A549 (cell line): ENCODE measurements around the gene PXYLP1. TPM values are rescaled to one million over a fixed set of nuclear protein-coding genes. Genes with fewer than 3 reads are reported as not detected.
A peak's percentile ranks its signal among the peaks of the same experiment; 100 is the strongest.
"Not testable (repeated sequence)": the region's sequence is repeated elsewhere in the genome, so short reads cannot be mapped to it uniquely, and the experiment has no call there.

Experiments
- ATAC-seq, 2 experiments: fragments of 200-7000 bp in 1 of 2; fragments of >200 bp in 1 of 2; cut with Nextera tagmentation in 1 of 2; cut with Tn5 transposase in 1 of 2; 3 replicates each; pipeline versions ENCODE4 v1.8.0 to v1.9.1; 2018 to 2020; ENCODE audit warnings: mild to moderate bottlenecking in 1 of 2, moderate library complexity in 1 of 2
- CTCF ChIA-PET: fragments of 300-600 bp; sonication (Branson Sonifier 250); formaldehyde crosslinking; extraction: SDS; loops from one replicate; lab custom pipeline; 2021; ENCODE audit warnings: antibody characterized with exemption, inconsistent platforms; lab: Yijun Ruan, JAX
- POLR2A ChIA-PET: fragments of 350-600 bp; formaldehyde crosslinking; extraction: SDS; loops from one replicate; lab custom pipeline; 2021; ENCODE audit warnings: antibody characterized with exemption, inconsistent platforms; lab: Yijun Ruan, JAX
- DNase-seq, 2 experiments: peaks; one replicate each; pipeline versions ENCODE4 v3.0.0 to v3.0.0-alpha.2; 2011 to 2016; ENCODE audit warnings: low read depth in 1 of 2, low spot score in 1 of 2
- FAIRE-seq: peaks from 2 replicates; lab custom pipeline; 2011; peaks lifted over from hg19 to GRCh38; lab: Jason Lieb, UNC
- H3K27ac ChIP-seq, 2 experiments: fragments of >200 bp; sonication (Bioruptor Twin); formaldehyde crosslinking; 3 replicates each; pipeline ENCODE4 v1.5.1; 2016 to 2017
- H3K4me1 ChIP-seq: fragments of >200 bp; sonication (Bioruptor Twin); formaldehyde crosslinking; 3 replicates; pipeline ENCODE4 v1.6.1; 2016
- H3K4me2 ChIP-seq: fragments of >200 bp; sonication (Bioruptor Twin); formaldehyde crosslinking; 3 replicates; pipeline ENCODE4 v1.6.1; 2016
- H3K4me3 ChIP-seq: fragments of >200 bp; sonication (Bioruptor Twin); formaldehyde crosslinking; 3 replicates; pipeline ENCODE4 v1.5.1; 2016
- H3K9me3 ChIP-seq: fragments of >200 bp; sonication (Bioruptor Twin); formaldehyde crosslinking; 3 replicates; pipeline ENCODE4 v1.6.1; 2016
- CBX8 ChIP-seq: fragments of 200-600 bp; sonication (generic); IDR thresholded peaks from 2 replicates; pipeline ENCODE4 v1.6.1; 2016
- CEBPB ChIP-seq, 2 experiments: fragments of >200 bp in 1 of 2; sonication (Bioruptor Twin) in 1 of 2; formaldehyde crosslinking in 1 of 2; IDR thresholded peaks; 2 replicates each; pipeline ENCODE4 v1.6.1; 2012 to 2016
- EP300 ChIP-seq, 2 experiments: fragments of >200 bp; sonication (Bioruptor Twin); formaldehyde crosslinking; IDR thresholded peaks; 2 replicates in 1 of 2; 3 replicates in 1 of 2; pipeline ENCODE4 v1.6.1; 2016 to 2017
- FOSB ChIP-seq: fragments of 250-450 bp; sonication (Bioruptor Pico); IDR thresholded peaks from 2 replicates; pipeline ENCODE4 v1.5.0; 2020; ENCODE audit warnings: mild to moderate bottlenecking, moderate library complexity
- FOSL2 ChIP-seq, 2 experiments: fragments of 450-650 bp in 1 of 2; fragments of >200 bp in 1 of 2; sonication (Bioruptor Twin) in 1 of 2; formaldehyde crosslinking; IDR thresholded peaks; 2 replicates each; pipeline versions ENCODE4 v1.5.0 to v1.6.1; 2016 to 2020; ENCODE audit warnings: mild to moderate bottlenecking in 1 of 2, moderate library complexity in 1 of 2
- FOXS1 ChIP-seq: fragments of 250-450 bp; sonication (Bioruptor Pico); IDR thresholded peaks from 2 replicates; pipeline ENCODE4 v1.5.0; 2020; ENCODE audit warnings: mild to moderate bottlenecking, moderate library complexity
- HDAC2 ChIP-seq: fragments of 200-600 bp; sonication (generic); IDR thresholded peaks from 2 replicates; pipeline ENCODE4 v1.6.1; 2016
- HOXB13 ChIP-seq: fragments of 250-450 bp; sonication (Bioruptor Pico); IDR thresholded peaks from 2 replicates; pipeline ENCODE4 v1.5.0; 2020; ENCODE audit warnings: low read depth, mild to moderate bottlenecking, moderate library complexity
- MAZ ChIP-seq: fragments of 150-350 bp; IDR thresholded peaks from 2 replicates; pipeline ENCODE4 v1.6.1; 2014; ENCODE audit warnings: antibody characterized with exemption, low read depth, low read length, borderline replicate concordance
- NFE2L2 ChIP-seq: fragments of 150-350 bp; conservative IDR thresholded peaks from 2 replicates; pipeline ENCODE4 v1.6.1; 2014; ENCODE audit warnings: low read length
- PHF8 ChIP-seq: fragments of 200-600 bp; sonication (generic); IDR thresholded peaks from 2 replicates; pipeline ENCODE4 v1.6.1; 2016; ENCODE audit warnings: low read depth, mild to moderate bottlenecking, antibody characterized with exemption, moderate library complexity, borderline replicate concordance
- RAD21 ChIP-seq, 2 experiments: fragments of >200 bp in 1 of 2; sonication (Bioruptor Twin) in 1 of 2; formaldehyde crosslinking in 1 of 2; IDR thresholded peaks in 1 of 2; conservative IDR thresholded peaks in 1 of 2; 2 replicates in 1 of 2; 3 replicates in 1 of 2; pipeline ENCODE4 v1.6.1; 2012 to 2018; ENCODE audit warnings: inconsistent platforms in 1 of 2
- SREBF2 ChIP-seq: fragments of 450-650 bp; IDR thresholded peaks from 2 replicates; pipeline ENCODE4 v1.6.1; 2014; ENCODE audit warnings: mild to moderate bottlenecking, moderate library complexity
- TFCP2L1 ChIP-seq: fragments of 250-450 bp; sonication (Bioruptor Pico); IDR thresholded peaks from 2 replicates; pipeline ENCODE4 v1.5.0; 2021; ENCODE audit warnings: mild to moderate bottlenecking
- ZFP36 ChIP-seq: fragments of 450-650 bp; IDR thresholded peaks from 2 replicates; pipeline ENCODE4 v1.6.1; 2014; ENCODE audit warnings: borderline replicate concordance; ENCODE audit not compliant: partially characterized antibody
- ZNF302 ChIP-seq: fragments of 250-450 bp; sonication (Bioruptor Pico); IDR thresholded peaks from 2 replicates; pipeline ENCODE4 v1.9.0; 2021; ENCODE audit warnings: inconsistent platforms, mild to moderate bottlenecking, moderate library complexity
- WGBS: methylation state at CpG from one replicate; pipeline ENCODE4 v1.1.6; 2017; ENCODE audit errors: missing lambda C conversion rate; 5-methylcytosine and 5-hydroxymethylcytosine counted together
- polyA plus RNA-seq, 4 experiments: library from polyadenylated mRNA; depleted of rRNA in 3 of 4; stranded (reverse); fragments of >200 nt; fragmentation: RNase III in 1 of 4; extraction: RNeasy Plus Mini Kit Qiagen cat#74134 plus additional on column Dnase treatment in 1 of 4; gene quantifications; 2 replicates in 3 of 4; 3 replicates in 1 of 4; pipeline ENCODE4 v1.2.3, GENCODE V29; 2011 to 2017
- TF ChIP-seq, protein P1 (sequence below): IDR thresholded peaks from 2 replicates; pipeline ENCODE4 v1.6.1; 2012; ENCODE audit warnings: low read depth, borderline replicate concordance
- TF ChIP-seq, protein P2 (sequence below): fragments of 250-450 bp; sonication (Bioruptor Pico); IDR thresholded peaks from 2 replicates; pipeline ENCODE4 v1.5.0; 2020; ENCODE audit warnings: low read depth, mild to moderate bottlenecking, moderate library complexity
- TF ChIP-seq, protein P3 (sequence below): IDR thresholded peaks from 2 replicates; pipeline ENCODE4 v1.6.1; 2012
- TF ChIP-seq, protein P4 (sequence below): fragments of 450-650 bp; IDR thresholded peaks from 2 replicates; pipeline ENCODE4 v1.6.1; 2014; ENCODE audit warnings: antibody characterized with exemption
- TF ChIP-seq, protein P5 (sequence below): fragments of >200 bp; sonication (Bioruptor Twin); formaldehyde crosslinking; IDR thresholded peaks from 2 replicates; pipeline ENCODE4 v1.6.1; 2016

The PXYLP1 gene
- polyA plus RNA-seq, 2 of the 4 experiments (the other 2 are of a cell fraction): 8.0 to 11.7 TPM

DNA sequence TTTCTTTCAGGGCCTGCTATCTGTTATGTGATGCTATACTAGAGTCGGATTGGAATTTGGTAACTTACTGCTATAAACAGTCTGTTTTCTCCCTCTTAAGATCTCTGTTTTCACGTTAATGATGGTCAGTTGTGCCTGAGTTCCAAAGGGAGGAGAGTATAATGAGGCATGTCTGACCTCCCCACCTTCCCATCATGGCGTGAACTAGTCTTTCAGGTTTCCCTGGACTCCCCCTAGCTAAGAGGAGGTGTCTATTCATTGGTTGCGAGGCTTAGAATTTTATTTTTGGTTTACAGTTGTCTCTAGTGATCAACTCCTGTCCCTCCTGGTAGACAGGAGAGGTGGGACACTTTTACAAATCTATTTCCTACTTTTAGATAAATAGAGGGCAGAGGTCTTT lies 27.8 kb upstream of the PXYLP1 start:
- TF ChIP-seq PHF8: no peak
- TF ChIP-seq ZNF302 (CRISPR knock-in tag): no peak
- TF ChIP-seq EP300 (IDR thresholded peaks at IDR 0.05): no peak
- TF ChIP-seq CEBPB (IDR thresholded peaks at IDR 0.05): no peak
- TF ChIP-seq HOXB13: no peak
- TF ChIP-seq HDAC2: no peak
- no peak for TF ChIP-seq SREBF2
- TF ChIP-seq, protein P1, sequence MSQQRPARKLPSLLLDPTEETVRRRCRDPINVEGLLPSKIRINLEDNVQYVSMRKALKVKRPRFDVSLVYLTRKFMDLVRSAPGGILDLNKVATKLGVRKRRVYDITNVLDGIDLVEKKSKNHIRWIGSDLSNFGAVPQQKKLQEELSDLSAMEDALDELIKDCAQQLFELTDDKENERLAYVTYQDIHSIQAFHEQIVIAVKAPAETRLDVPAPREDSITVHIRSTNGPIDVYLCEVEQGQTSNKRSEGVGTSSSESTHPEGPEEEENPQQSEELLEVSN: no peak
- no peak for TF ChIP-seq CBX8
- no peak for TF ChIP-seq TFCP2L1
- TF ChIP-seq, protein P2, sequence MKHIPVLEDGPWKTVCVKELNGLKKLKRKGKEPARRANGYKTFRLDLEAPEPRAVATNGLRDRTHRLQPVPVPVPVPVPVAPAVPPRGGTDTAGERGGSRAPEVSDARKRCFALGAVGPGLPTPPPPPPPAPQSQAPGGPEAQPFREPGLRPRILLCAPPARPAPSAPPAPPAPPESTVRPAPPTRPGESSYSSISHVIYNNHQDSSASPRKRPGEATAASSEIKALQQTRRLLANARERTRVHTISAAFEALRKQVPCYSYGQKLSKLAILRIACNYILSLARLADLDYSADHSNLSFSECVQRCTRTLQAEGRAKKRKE (CRISPR knock-in tag): no peak
- TF ChIP-seq, protein P3, sequence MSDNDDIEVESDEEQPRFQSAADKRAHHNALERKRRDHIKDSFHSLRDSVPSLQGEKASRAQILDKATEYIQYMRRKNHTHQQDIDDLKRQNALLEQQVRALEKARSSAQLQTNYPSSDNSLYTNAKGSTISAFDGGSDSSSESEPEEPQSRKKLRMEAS: no peak
- TF ChIP-seq, protein P4, sequence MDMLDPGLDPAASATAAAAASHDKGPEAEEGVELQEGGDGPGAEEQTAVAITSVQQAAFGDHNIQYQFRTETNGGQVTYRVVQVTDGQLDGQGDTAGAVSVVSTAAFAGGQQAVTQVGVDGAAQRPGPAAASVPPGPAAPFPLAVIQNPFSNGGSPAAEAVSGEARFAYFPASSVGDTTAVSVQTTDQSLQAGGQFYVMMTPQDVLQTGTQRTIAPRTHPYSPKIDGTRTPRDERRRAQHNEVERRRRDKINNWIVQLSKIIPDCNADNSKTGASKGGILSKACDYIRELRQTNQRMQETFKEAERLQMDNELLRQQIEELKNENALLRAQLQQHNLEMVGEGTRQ: no peak
- no peak for TF ChIP-seq FOSB (CRISPR knock-in tag)
- FAIRE-seq (no peak), ATAC-seq (no peak), DNase-seq (no peak)
- POLR2A ChIA-PET: no interaction called here
- H3K4me3 ChIP-seq: no peak overlapping the region
- 18% methylated on average over 4 of the region's 4 CpGs for whole genome bisulfite sequencing
- H3K4me2 ChIP-seq: no peak overlapping the region
- no peaks in the 10 kb centered on the region for H3K4me1 ChIP-seq
- H3K27ac ChIP-seq: no peak overlapping the region
- CTCF ChIA-PET: interaction anchor here (2.7 kb wide), 1 partner anchor 28 kb away, joined by 7 read pairs; the partner anchor contains the start of gene PXYLP1
- H3K9me3 ChIP-seq: no peaks in the 10 kb centered on the region

DNA sequence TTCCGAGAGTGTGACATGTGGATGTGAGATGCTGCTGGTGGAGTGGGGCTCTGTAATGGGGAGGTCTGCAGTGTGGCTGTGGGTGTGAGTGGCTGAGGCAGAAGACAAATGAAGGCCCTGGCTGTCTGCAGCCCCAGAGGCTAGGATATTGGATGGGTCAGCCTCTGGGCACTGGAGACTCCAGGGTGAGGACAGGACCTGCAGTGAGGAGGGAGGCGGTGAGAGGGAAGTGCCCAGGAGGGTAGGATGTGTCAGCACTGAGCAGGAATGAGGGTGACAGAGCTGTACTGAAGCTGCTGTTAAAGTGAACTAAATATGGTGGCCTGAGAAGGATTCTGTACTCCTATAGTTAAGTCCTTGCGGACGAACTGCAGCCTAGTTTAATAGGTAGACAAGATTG lies 27.3 kb upstream of the PXYLP1 start:
- no peak for FAIRE-seq
- POLR2A ChIA-PET: no interaction called here
- no peaks in the 10 kb centered on the region for H3K4me1 ChIP-seq
- H3K4me3 ChIP-seq: no peak overlapping the region
- H3K4me2 ChIP-seq: no peak overlapping the region
- H3K9me3 ChIP-seq: no peaks in the 10 kb centered on the region
- H3K27ac ChIP-seq: no peak overlapping the region
- CTCF ChIA-PET: interaction anchor here (0.7 kb wide), 1 partner anchor 27 kb away, joined by 3 read pairs; the partner anchor contains the start of gene PXYLP1
- TF ChIP-seq FOSL2 (IDR thresholded peaks at IDR 0.05) (no peak), FOSL2 (CRISPR knock-in tag; IDR thresholded peaks at IDR 0.05) (no peak), FOXS1 (CRISPR knock-in tag) (no peak), NFE2L2 (no peak), PHF8 (no peak)
- no peak for DNase-seq
- peak in 1 of 2 experiments; percentile 33; a peak in 1 of 6 replicates for ATAC-seq
- WGBS: 63% methylated on average over 4 of the region's 4 CpGs

DNA sequence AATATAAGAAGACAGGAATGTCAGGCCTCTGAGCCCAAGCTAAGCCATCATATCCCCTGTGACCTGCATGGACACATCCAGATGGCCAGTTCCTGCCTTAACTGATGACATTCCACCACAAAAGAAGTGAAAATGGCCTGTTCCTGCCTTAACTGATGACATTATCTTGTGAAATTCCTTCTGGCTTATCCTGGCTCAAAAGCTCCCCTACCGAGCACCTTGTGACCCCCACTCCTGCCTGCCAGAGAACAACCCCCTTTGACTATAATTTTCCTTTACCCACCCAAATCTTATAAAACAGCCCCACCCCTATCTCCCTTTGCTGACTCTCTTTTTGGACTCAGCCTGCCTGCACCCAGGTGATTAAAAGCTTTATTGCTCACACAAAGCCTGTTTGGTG lies 20.3 kb upstream of the PXYLP1 start:
- H3K9me3 ChIP-seq, H3K4me1 ChIP-seq, POLR2A ChIA-PET, ATAC-seq, H3K27ac ChIP-seq, H3K4me2 ChIP-seq, DNase-seq, FAIRE-seq, CTCF ChIA-PET, H3K4me3 ChIP-seq: not testable (repeated sequence)
- 30% methylated on average over 1 of the region's 1 CpG for WGBS

DNA sequence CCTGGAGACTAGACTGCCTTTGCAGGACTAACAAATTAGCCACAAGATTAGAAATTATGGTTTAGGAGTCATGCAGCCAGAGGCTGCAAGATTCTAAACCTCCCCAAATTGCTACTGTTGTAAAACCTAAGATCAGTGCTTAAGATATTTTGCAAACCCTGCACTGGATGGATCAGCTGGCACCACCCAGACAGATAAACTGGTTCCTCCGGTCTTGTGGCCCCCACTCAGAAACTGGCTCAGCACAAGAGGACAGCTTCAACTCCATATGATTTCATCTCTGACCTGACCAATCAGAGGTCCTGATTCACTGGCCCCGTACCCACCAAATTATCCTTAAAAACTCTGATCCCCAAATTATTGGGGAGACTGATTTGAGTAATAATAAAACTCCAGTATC lies 19.5 kb upstream of the PXYLP1 start:
- ChIA-PET CTCF (interaction anchor here (0.8 kb wide), 1 partner anchor 19 kb away, joined by 3 read pairs; no protein-coding TSS in a partner anchor), POLR2A (no interaction called here)
- no peak overlapping the region for H3K27ac ChIP-seq
- DNase-seq (no peak), FAIRE-seq (no peak), ATAC-seq (no peak)
- no peaks in the 10 kb centered on the region for H3K4me1 ChIP-seq
- H3K4me3 ChIP-seq: no peak overlapping the region
- no peaks in the 10 kb centered on the region for H3K9me3 ChIP-seq
- WGBS: 56% methylated on average over 2 of the region's 2 CpGs
- TF ChIP-seq ZFP36 (no peak), CEBPB (IDR thresholded peaks at IDR 0.05) (no peak), HOXB13 (no peak), RAD21 (conservative IDR thresholded peaks at IDR 0.05 in 1 of 2, IDR thresholded peaks at IDR 0.05 in 1 of 2) (no peak), MAZ (no peak)
- TF ChIP-seq, protein P5, sequence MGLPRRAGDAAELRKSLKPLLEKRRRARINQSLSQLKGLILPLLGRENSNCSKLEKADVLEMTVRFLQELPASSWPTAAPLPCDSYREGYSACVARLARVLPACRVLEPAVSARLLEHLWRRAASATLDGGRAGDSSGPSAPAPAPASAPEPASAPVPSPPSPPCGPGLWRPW: no peak
- no peak overlapping the region for H3K4me2 ChIP-seq
